Hepatic stellate cell (primary cell): ENCODE data around the gene CEP85L.

Experiments
- DNase-seq: peaks from one replicate; pipeline ENCODE4 v3.0.0; 2011; ENCODE audit warnings: low spot score

Gene CEP85L

GRCh38 chr6:118542184-118542952, 109.0 kb downstream of the CEP85L start:
- DNase-seq: no peak

- DNase-seq: no peak
Observed at GRCh38 chr6:118537574-118537973, 113.8 kb downstream of the CEP85L start.

GRCh38 chr6:118536478-118536877, 114.9 kb downstream of the CEP85L start:
- no peak for DNase-seq

- no peak for DNase-seq
Observed at GRCh38 chr6:118535176-118535844, 116.1 kb downstream of the CEP85L start.

GRCh38 chr6:118530942-118531341, 120.4 kb downstream of the CEP85L start:
- no peak for DNase-seq

- DNase-seq: no peak
Observed at GRCh38 chr6:118529756-118530155, 121.6 kb downstream of the CEP85L start.

- no peak for DNase-seq
Observed at GRCh38 chr6:118528129-118528528, 123.3 kb downstream of the CEP85L start.

GRCh38 chr6:118525913-118526780, 125.2 kb downstream of the CEP85L start:
- DNase-seq: no peak

GRCh38 chr6:118524686-118525085, 126.7 kb downstream of the CEP85L start:
- no peak for DNase-seq

GRCh38 chr6:118523216-118523615, 128.2 kb downstream of the CEP85L start:
- no peak for DNase-seq

GRCh38 chr6:118522422-118522821, 129.0 kb downstream of the CEP85L start:
- no peak for DNase-seq

GRCh38 chr6:118514689-118515088, 136.7 kb downstream of the CEP85L start:
- DNase-seq: no peak

- no peak for DNase-seq
Observed at GRCh38 chr6:118511930-118512715, 139.3 kb downstream of the CEP85L start.

- peak; percentile 4 for DNase-seq
Observed at GRCh38 chr6:118509009-118509617, 142.3 kb downstream of the CEP85L start.

- DNase-seq: no peak
Observed at GRCh38 chr6:118507636-118508035, 143.8 kb downstream of the CEP85L start.

GRCh38 chr6:118506071-118506638, 145.2 kb downstream of the CEP85L start:
- DNase-seq: no peak

- DNase-seq: no peak
Observed at GRCh38 chr6:118505656-118506055, 145.7 kb downstream of the CEP85L start.

GRCh38 chr6:118504611-118505010, 146.8 kb downstream of the CEP85L start:
- DNase-seq: no peak

- no peak for DNase-seq
Observed at GRCh38 chr6:118502169-118502568, 149.2 kb downstream of the CEP85L start.

- DNase-seq: no peak
Observed at GRCh38 chr6:118501765-118502164, 149.6 kb downstream of the CEP85L start.

GRCh38 chr6:118501099-118501498, 150.3 kb downstream of the CEP85L start:
- no peak for DNase-seq
